Heart right ventricle (tissue), 16 donors: ENCODE results near the gene PARD3. TPM values are rescaled to one million over a fixed set of nuclear protein-coding genes. Genes with fewer than 3 reads are reported as not detected.
"Not testable (repeated sequence)": the region's sequence is repeated elsewhere in the genome, so short reads cannot be mapped to it uniquely, and the experiment has no call there.

ENCODE experiments used
- ATAC-seq, 8 donors: fragments of 200-7000 bp; cut with Tn5 transposase; one replicate each; pipeline ENCODE4 v1.9.1; 2020; ENCODE audit warnings: mild to moderate bottlenecking in 8 of 8, moderate library complexity in 8 of 8, moderate number of reproducible peaks in 1 of 8
- DNase-seq, 2 donors: peaks; one replicate each; pipeline ENCODE4 v3.0.0-alpha.2; 2020
- H3K27ac ChIP-seq, 10 donors: fragments of 200-600 bp; sonication (generic) in 2 of 10; one replicate each; pipeline versions ENCODE4 v1.5.0 to v1.8.0; 2020 to 2022; ENCODE audit warnings: mild to moderate bottlenecking in 3 of 10
- H3K27me3 ChIP-seq, 7 donors: fragments of 200-600 bp; one replicate each; pipeline ENCODE4 v1.8.0; 2021 to 2022; ENCODE audit warnings: mild to moderate bottlenecking in 2 of 7
- H3K36me3 ChIP-seq, 9 donors: fragments of 200-600 bp; sonication (generic) in 1 of 9; one replicate each; pipeline versions ENCODE4 v1.5.0 to v1.8.0; 2020 to 2022; ENCODE audit warnings: mild to moderate bottlenecking in 2 of 9
- H3K4me1 ChIP-seq, 9 donors: fragments of 200-600 bp; sonication (generic) in 1 of 9; one replicate each; pipeline versions ENCODE4 v1.5.0 to v1.8.0; 2020 to 2022; ENCODE audit warnings: mild to moderate bottlenecking in 4 of 9
- H3K4me3 ChIP-seq, 10 donors: fragments of 200-600 bp; sonication (generic) in 2 of 10; one replicate each; pipeline versions ENCODE4 v1.5.0 to v1.8.0; 2020 to 2022; ENCODE audit warnings: mild to moderate bottlenecking in 7 of 10, moderate library complexity in 2 of 10
- H3K9me3 ChIP-seq, 11 donors: fragments of 200-600 bp in 10 of 11; sonication (generic) in 2 of 11; one replicate each; pipeline versions ENCODE4 v1.5.0 to v1.8.0; 2013 to 2022; ENCODE audit warnings: mild to moderate bottlenecking in 2 of 11, control low read depth in 1 of 11, moderate library complexity in 1 of 11
- WGBS, 2 donors: extraction: QIAGEN DNeasy Blood & Tissue Kit; methylation state at CpG; one replicate each; pipeline ENCODE4 v1.1.7; 2013; ENCODE audit warnings: inconsistent platforms in 1 of 2; 5-methylcytosine and 5-hydroxymethylcytosine counted together
- intact Hi-C, 10 donors: fragments of 100-400 bp; cut with DNase I; formaldehyde crosslinking; loops; one replicate each; pipeline versions ENCODE4 v1.11.1 to v1.14.2; 2022
- polyA plus RNA-seq, 2 donors: library from polyadenylated mRNA; stranded (reverse); fragments of 200-250 nt; gene quantifications; one replicate each; pipeline ENCODE4 v1.2.3, GENCODE V29; 2013
- total RNA-seq, 10 donors: library from RNA; stranded (reverse); fragmentation: NEBNext Ultra II Directional in 3 of 10; extraction: Animal tissue kit (Norgen Biotek cat#: 25700) in 3 of 10; gene quantifications; one replicate each; pipeline versions ENCODE4 v1.2.1 to v1.2.4, GENCODE V29; 2021 to 2023
- TF ChIP-seq, protein P1 (sequence below), 9 donors: fragments of 200-600 bp; sonication (generic) in 2 of 9; IDR thresholded peaks; one replicate each; pipeline versions ENCODE4 v1.5.0 to v1.8.0; 2021 to 2022; ENCODE audit warnings: antibody characterized with exemption in 9 of 9, mild to moderate bottlenecking in 5 of 9, moderate library complexity in 1 of 9
- donor health status: Arrhythmogenic right ventricular cardiomyopathy.
- donor health status: ischemic (EF 13 %, LVEDD 7.1; RV severe dilation, severe dysfunction).
- donor health status: healthy with polysubstance abuse.
- donor health status: DM: no; HTN: yes; CAD: no.
- donor health status: DM: no; HTN: no; CAD: no.
- donor health status: ischemic (EF 25% LVEDD 6.9; RV normal size, moderate dysfunction).
- donor health status: ischemic (EF 25% LVEDD 5.7; RV mildly dilated, moderate dysfunction).
- donor health status: healthy.
- donor health status: DM: yes; HTN: yes; CAD: no.
- donor health status: Ischemic cardiomyopathy.
- donor health status: ischemic (EF 35%, LVEDD 5.7; RV mildly dilated, moderate dysfunction).
- donor health status: nonischemic (EF 11% LVEDD 7.7; RV severe dilation, severe dysfunction).
- donor health status: DM: yes; HTN: yes; CAD: no.
- donor health status: PGD.
- donor health status: ischemic (EF 29% LVEDD 5.4; RV normal size, mild dysfunction).
- donor health status: nonischemic (EF 23%, LVEDD 6.1; RV moderate dilation, normal function).

Gene PARD3
- total and polyA plus RNA-seq, 12 donors, result 19.7 to 41.8 (median 34.2) TPM

DNA sequence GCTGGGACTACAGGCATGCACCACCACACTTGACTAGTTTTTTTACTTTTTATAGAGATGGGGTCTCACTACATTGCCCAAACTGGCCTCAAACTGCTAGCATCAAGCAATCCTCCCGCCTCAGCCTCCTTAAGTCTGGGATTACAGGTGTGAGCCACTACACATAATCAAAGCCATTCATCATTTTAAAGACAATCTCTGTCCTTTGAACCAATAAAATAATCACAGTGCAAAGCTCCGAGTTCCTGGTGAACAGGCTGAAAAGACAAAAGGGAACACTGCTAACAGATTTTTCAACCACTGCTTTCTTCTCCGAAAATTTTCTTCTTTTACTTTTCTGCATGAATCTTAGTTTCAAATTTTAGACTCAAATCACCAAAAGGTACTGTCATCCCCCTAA is 58.5 kb downstream of the PARD3 start:
- DNase-seq, result no peak

DNA sequence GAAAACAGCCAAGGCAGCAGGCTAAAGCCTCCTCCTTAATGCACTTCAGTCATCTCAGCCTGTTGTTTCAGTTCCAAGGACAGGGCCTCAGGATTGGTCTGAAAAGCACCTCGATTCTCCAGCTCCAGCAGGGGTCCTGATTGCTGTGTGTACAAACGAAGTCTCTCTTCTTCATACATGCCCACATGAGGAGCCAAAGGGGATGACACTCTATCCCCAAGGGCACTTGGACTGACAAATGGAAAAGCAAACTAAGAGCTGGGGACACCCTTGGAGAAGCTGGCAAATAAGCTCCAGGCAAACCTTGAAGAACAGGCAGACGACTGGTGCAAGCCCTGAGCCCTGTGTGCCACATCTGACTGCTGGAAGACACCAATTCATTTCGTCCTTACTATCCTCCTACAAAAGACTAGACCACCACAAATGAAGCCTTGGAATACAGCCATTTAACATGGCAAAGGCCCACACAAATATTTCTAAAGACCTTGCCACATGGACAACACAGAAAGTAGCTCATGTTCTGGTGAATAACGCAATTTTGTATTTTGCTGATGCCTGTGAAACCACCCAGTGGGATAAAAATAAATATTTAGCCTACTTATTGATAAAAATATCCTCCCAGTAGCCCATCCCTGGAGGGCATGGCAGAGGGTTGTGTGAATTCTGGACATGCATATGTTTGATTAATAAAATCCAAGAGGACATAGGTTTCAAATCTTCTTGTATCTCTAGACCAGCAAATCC is 61.9 kb downstream of the PARD3 start:
- Histone ChIP-seq H3K9me3 (no peaks in the 10 kb centered on the region), H3K36me3 (no peaks in the 10 kb centered on the region), H3K27ac (no peak overlapping the region), H3K4me1 (peaks cover 6 to 40% (median 33%) of the 10 kb centered on the region in 9 donors), H3K27me3 (no peaks in the 10 kb centered on the region), H3K4me3 (no peak overlapping the region)
- TF ChIP-seq, protein P1, sequence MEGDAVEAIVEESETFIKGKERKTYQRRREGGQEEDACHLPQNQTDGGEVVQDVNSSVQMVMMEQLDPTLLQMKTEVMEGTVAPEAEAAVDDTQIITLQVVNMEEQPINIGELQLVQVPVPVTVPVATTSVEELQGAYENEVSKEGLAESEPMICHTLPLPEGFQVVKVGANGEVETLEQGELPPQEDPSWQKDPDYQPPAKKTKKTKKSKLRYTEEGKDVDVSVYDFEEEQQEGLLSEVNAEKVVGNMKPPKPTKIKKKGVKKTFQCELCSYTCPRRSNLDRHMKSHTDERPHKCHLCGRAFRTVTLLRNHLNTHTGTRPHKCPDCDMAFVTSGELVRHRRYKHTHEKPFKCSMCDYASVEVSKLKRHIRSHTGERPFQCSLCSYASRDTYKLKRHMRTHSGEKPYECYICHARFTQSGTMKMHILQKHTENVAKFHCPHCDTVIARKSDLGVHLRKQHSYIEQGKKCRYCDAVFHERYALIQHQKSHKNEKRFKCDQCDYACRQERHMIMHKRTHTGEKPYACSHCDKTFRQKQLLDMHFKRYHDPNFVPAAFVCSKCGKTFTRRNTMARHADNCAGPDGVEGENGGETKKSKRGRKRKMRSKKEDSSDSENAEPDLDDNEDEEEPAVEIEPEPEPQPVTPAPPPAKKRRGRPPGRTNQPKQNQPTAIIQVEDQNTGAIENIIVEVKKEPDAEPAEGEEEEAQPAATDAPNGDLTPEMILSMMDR (IDR thresholded peaks at IDR 0.05), result no peak
- intact Hi-C loops, result no loop called here
- 55 to 63% methylated on average over 5 of the region's 5 CpGs for WGBS, 2 donors
- no peak for DNase-seq
- ATAC-seq, result no peak

More for the DNA sequence above, 58.5 kb downstream of the PARD3 start:
- Histone ChIP-seq H3K27ac (no peak overlapping the region), H3K4me3 (no peak overlapping the region), H3K4me1 (peaks cover 6 to 73% (median 44%) of the 10 kb centered on the region in 9 donors), H3K27me3 (no peaks in the 10 kb centered on the region), H3K9me3 (no peaks in the 10 kb centered on the region), H3K36me3 (no peaks in the 10 kb centered on the region)
- TF ChIP-seq, protein P1 (IDR thresholded peaks at IDR 0.05), result no peak
- intact Hi-C loops, result no loop called here
- 96% methylated on average over 3 of the region's 3 CpGs for WGBS, 2 donors
- no peak for ATAC-seq

DNA sequence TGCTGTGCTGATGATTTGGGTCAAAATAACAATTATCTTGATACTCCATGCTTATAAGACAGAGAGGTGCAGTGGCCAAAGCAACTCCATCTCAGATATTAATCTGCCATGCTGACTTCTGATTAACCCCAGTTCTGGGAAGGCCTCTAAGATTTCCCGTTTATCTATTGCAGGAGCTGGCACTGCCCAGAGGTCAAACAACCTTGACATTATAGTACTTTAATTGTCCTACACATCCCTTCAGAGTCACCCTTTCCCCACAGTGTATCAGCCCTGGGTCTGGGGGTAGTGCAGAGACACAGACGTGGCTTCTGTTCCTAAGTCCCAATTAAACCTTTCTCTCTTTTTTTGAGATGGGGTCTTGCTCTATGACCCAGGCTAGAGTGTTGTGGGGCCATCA is 63.8 kb downstream of the PARD3 start:
- no peak for DNase-seq
- Histone ChIP-seq H3K27me3 (no peaks in the 10 kb centered on the region), H3K4me3 (no peak overlapping the region), H3K9me3 (no peaks in the 10 kb centered on the region), H3K36me3 (no peaks in the 10 kb centered on the region), H3K4me1 (peaks cover 6 to 35% (median 27%) of the 10 kb centered on the region in 9 donors), H3K27ac (no peak overlapping the region)
- TF ChIP-seq, protein P1 (IDR thresholded peaks at IDR 0.05), result no peak
- intact Hi-C loops, result no loop called here
- ATAC-seq, result peak in 1 of 8 donors; percentile 62
- WGBS, 2 donors, result 42 to 74% methylated on average over 2 of the region's 2 CpGs

DNA sequence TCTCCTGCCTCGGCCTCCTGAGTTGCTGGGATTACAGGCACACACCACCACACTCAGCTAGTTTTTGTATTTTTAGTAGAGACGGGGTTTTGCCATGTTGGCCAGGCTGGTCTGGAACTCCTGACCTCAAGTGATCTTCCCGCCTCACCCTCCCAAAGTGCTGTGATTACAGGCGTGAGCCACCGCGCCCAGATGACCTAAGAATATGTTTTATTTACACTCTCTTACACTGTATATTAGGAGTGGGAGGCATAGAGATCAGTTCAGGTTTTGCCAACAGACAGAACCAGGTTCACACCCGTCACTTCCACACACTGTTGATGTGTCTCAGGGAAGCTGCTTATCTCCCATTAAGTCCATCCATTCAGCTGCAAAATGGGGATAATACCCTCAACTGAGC is 64.3 kb downstream of the PARD3 start:
- not testable (repeated sequence) for ATAC-seq
- 88 to 95% methylated on average over 7 of the region's 7 CpGs for WGBS, 2 donors

DNA sequence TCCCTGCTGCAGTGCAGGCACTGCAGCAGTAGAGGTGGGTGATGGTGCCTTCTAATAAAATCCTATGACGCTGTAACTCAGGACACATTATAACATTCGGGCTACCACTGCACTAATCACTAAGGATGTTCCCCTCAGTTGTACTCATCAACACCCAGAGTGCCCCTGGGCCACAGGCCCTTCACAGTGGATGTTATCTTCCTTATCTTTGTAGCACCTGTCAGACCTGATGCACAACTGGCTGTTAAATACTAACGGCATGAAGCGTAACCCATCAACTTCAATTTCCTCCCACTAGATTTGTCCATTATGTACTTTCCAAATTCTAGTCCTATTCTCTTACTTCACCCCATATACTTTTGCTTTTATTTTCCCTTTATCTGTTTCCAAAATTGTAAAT is 66.3 kb downstream of the PARD3 start:
- ATAC-seq (no peak), DNase-seq (no peak)
- Histone ChIP-seq H3K9me3 (no peaks in the 10 kb centered on the region), H3K27ac (no peak overlapping the region), H3K27me3 (no peaks in the 10 kb centered on the region), H3K36me3 (no peaks in the 10 kb centered on the region), H3K4me3 (no peak overlapping the region), H3K4me1 (peaks cover 4 to 30% (median 20%) of the 10 kb centered on the region in 9 donors)
- TF ChIP-seq, protein P1 (IDR thresholded peaks at IDR 0.05), result no peak
- 67 to 69% methylated on average over 4 of the region's 4 CpGs for WGBS, 2 donors
- intact Hi-C loops, result no loop called here

More for the DNA sequence above, 64.3 kb downstream of the PARD3 start:
- DNase-seq, H3K27me3 ChIP-seq, H3K36me3 ChIP-seq, H3K9me3 ChIP-seq, H3K27ac ChIP-seq, H3K4me3 ChIP-seq, intact Hi-C loops: not testable (repeated sequence)
- H3K4me1 ChIP-seq, result peaks cover 6 to 35% (median 27%) of the 10 kb centered on the region in 9 donors
